ENCODE data around the gene ASIC1.
"Not testable (repeated sequence)": the region's sequence is repeated elsewhere in the genome, so short reads cannot be mapped to it uniquely, and the experiment has no call there.

ASIC1 gene

GRCh38 chr12:50061946-50062686 lies 4.7 kb downstream of the ASIC1 start:
- DNase-seq = no peak

GRCh38 chr12:50062728-50063460 lies 5.5 kb downstream of the ASIC1 start:
- DNase-seq = no peak

GRCh38 chr12:50065726-50066310 lies 8.4 kb downstream of the ASIC1 start:
- DNase-seq = no peak

- no peak for DNase-seq
These were observed 9.0 kb downstream of the ASIC1 start for GRCh38 chr12:50066402-50066801.

- DNase-seq = no peak
These were observed 11.7 kb downstream of the ASIC1 start for GRCh38 chr12:50069069-50069468.

GRCh38 chr12:50069539-50069938 lies 12.1 kb downstream of the ASIC1 start:
- no peak for DNase-seq

GRCh38 chr12:50070314-50071060 lies 13.1 kb downstream of the ASIC1 start:
- peak; percentile 23 for DNase-seq

- no peak for DNase-seq
These were observed 15.0 kb downstream of the ASIC1 start for GRCh38 chr12:50072198-50072907.

GRCh38 chr12:50073206-50073605 lies 15.8 kb downstream of the ASIC1 start:
- no peak for DNase-seq

- DNase-seq = no peak
These were observed 16.3 kb downstream of the ASIC1 start for GRCh38 chr12:50073712-50074111.

- DNase-seq = peak; percentile 36
These were observed 17.8 kb downstream of the ASIC1 start for GRCh38 chr12:50074936-50075807.

GRCh38 chr12:50075808-50076170 lies 18.4 kb downstream of the ASIC1 start:
- DNase-seq = no peak

- no peak for DNase-seq
These were observed 19.7 kb downstream of the ASIC1 start for GRCh38 chr12:50077099-50077498.

GRCh38 chr12:50078281-50078680 lies 20.9 kb downstream of the ASIC1 start:
- DNase-seq = no peak

- DNase-seq = no peak
These were observed 22.4 kb downstream of the ASIC1 start for GRCh38 chr12:50079771-50080170.

GRCh38 chr12:50081096-50081808 lies 23.9 kb downstream of the ASIC1 start:
- no peak for DNase-seq

GRCh38 chr12:50082644-50083043 lies 25.2 kb downstream of the ASIC1 start:
- no peak for DNase-seq

GRCh38 chr12:50083301-50083700 lies 25.9 kb downstream of the ASIC1 start:
- no peak for DNase-seq

GRCh38 chr12:50084409-50084774 lies 27.0 kb downstream of the ASIC1 start:
- not testable (repeated sequence) for DNase-seq

- DNase-seq = peak; percentile 89
These were observed 27.6 kb downstream of the ASIC1 start, which contains the start of gene SMARCD1 for GRCh38 chr12:50084775-50085614. TSS of gene SMARCD1 (plus strand) at chr12:50085342. CDS start at chr12:50085370, 28 bp downstream.

Data from KG1 (cell line).